Trophoblast cell (in vitro differentiated cells and primary cell): ENCODE data around the gene POP4.
"Not testable (repeated sequence)": the region's sequence is repeated elsewhere in the genome, so short reads cannot be mapped to it uniquely, and the experiment has no call there.

ENCODE experiments used
- DNase-seq, 2 donors: peaks; one replicate each; pipeline ENCODE4 v3.0.0-alpha.2; 2016
- H2AFZ ChIP-seq: 2 replicates; pipeline ENCODE4 v1.6.1; 2013; ENCODE audit warnings: low read length, moderate library complexity, mild to moderate bottlenecking; ENCODE audit not compliant: insufficient read depth, poor library complexity
- H2AK5ac ChIP-seq: 2 replicates; pipeline ENCODE4 v1.6.1; 2013; ENCODE audit warnings: mild to moderate bottlenecking, low read length
- H2BK120ac ChIP-seq: 2 replicates; pipeline ENCODE4 v1.6.1; 2013; ENCODE audit warnings: low read length, mild to moderate bottlenecking, moderate library complexity; ENCODE audit not compliant: insufficient read depth, poor library complexity
- H2BK12ac ChIP-seq: 2 replicates; pipeline ENCODE4 v1.6.1; 2013; ENCODE audit warnings: mild to moderate bottlenecking, low read length, moderate library complexity
- H2BK5ac ChIP-seq: 2 replicates; pipeline ENCODE4 v1.6.1; 2013; ENCODE audit warnings: low read length, low read depth, moderate library complexity, mild to moderate bottlenecking; ENCODE audit not compliant: poor library complexity
- H3K14ac ChIP-seq: 2 replicates; pipeline ENCODE4 v1.6.1; 2013; ENCODE audit warnings: mild to moderate bottlenecking, low read length
- H3K18ac ChIP-seq: 2 replicates; pipeline ENCODE4 v1.6.1; 2013; ENCODE audit warnings: mild to moderate bottlenecking, low read length
- H3K23ac ChIP-seq: 2 replicates; pipeline ENCODE4 v1.6.1; 2013; ENCODE audit warnings: low read length
- H3K27ac ChIP-seq: 2 replicates; pipeline ENCODE4 v1.5.1; 2013; ENCODE audit warnings: low read depth, mild to moderate bottlenecking, inconsistent platforms, low read length, moderate library complexity
- H3K27me3 ChIP-seq: 2 replicates; pipeline ENCODE4 v1.6.1; 2013; ENCODE audit warnings: inconsistent platforms, mild to moderate bottlenecking, low read length, moderate library complexity; ENCODE audit not compliant: insufficient read depth
- H3K36me3 ChIP-seq, 2 experiments: 1 replicate in 1 of 2; 2 replicates in 1 of 2; pipeline ENCODE4 v1.6.1; 2013; ENCODE audit warnings: low read length in 2 of 2, mild to moderate bottlenecking in 2 of 2, moderate library complexity in 1 of 2; ENCODE audit not compliant: insufficient read depth in 2 of 2, control insufficient read depth in 1 of 2
- H3K4ac ChIP-seq: 2 replicates; pipeline ENCODE4 v1.6.1; 2013; ENCODE audit warnings: low read depth, mild to moderate bottlenecking, low read length, moderate library complexity
- H3K4me1 ChIP-seq, 2 experiments: 1 replicate in 1 of 2; 2 replicates in 1 of 2; pipeline ENCODE4 v1.6.1; 2013; ENCODE audit warnings: low read length in 2 of 2, mild to moderate bottlenecking in 2 of 2, moderate library complexity in 1 of 2; ENCODE audit not compliant: insufficient read depth in 2 of 2, control insufficient read depth in 1 of 2
- H3K4me2 ChIP-seq: 2 replicates; pipeline ENCODE4 v1.6.1; 2013; ENCODE audit warnings: inconsistent platforms, mild to moderate bottlenecking, low read length, moderate library complexity
- H3K4me3 ChIP-seq: 2 replicates; pipeline ENCODE4 v1.5.1; 2013; ENCODE audit warnings: mild to moderate bottlenecking, low read depth, low read length, inconsistent platforms
- H3K79me1 ChIP-seq: one replicate; pipeline ENCODE4 v1.6.1; 2013; ENCODE audit warnings: low read length
- H3K79me2 ChIP-seq: 2 replicates; pipeline ENCODE4 v1.6.1; 2013; ENCODE audit warnings: low read length, mild to moderate bottlenecking; ENCODE audit not compliant: control insufficient read depth, insufficient read depth, poor library complexity
- H3K9ac ChIP-seq: 2 replicates; pipeline ENCODE4 v1.6.1; 2013; ENCODE audit warnings: mild to moderate bottlenecking, low read length
- H3K9me3 ChIP-seq: 2 replicates; pipeline ENCODE4 v1.6.1; 2013; ENCODE audit warnings: low read depth, mild to moderate bottlenecking, control low read depth, inconsistent platforms, low read length; ENCODE audit not compliant: insufficient read depth
- H4K12ac ChIP-seq: 2 replicates; pipeline ENCODE4 v1.6.1; 2013; ENCODE audit warnings: low read depth, mild to moderate bottlenecking, low read length, moderate library complexity
- H4K8ac ChIP-seq: 2 replicates; pipeline ENCODE4 v1.6.1; 2013; ENCODE audit warnings: low read depth, mild to moderate bottlenecking, low read length, moderate library complexity
- H4K91ac ChIP-seq: one replicate; pipeline ENCODE4 v1.6.1; 2013; ENCODE audit warnings: low read depth, mild to moderate bottlenecking, low read length, moderate library complexity
- WGBS: extraction: QIAGEN DNeasy Blood & Tissue Kit; methylation state at CpG from one replicate; pipeline ENCODE4 v1.1.7; 2013; ENCODE audit warnings: missing lambda C conversion rate; ENCODE audit not compliant: insufficient read length, insufficient coverage; ENCODE audit errors: extremely low coverage; 5-methylcytosine and 5-hydroxymethylcytosine counted together

POP4 gene

GRCh38 chr19:29625186-29625651 lies 19.1 kb downstream of the POP4 start:
- H3K9ac ChIP-seq = no peak overlapping the region
- H2AFZ ChIP-seq = no peak overlapping the region
- H3K4me3 ChIP-seq = no peak overlapping the region
- H3K18ac ChIP-seq = no peak overlapping the region
- H2BK120ac ChIP-seq = no peak overlapping the region
- H3K4me1 ChIP-seq = peaks cover 2 to 4% of the 10 kb centered on the region in 2 experiments
- H4K91ac ChIP-seq = no peak overlapping the region
- no peak overlapping the region for H2AK5ac ChIP-seq
- H3K23ac ChIP-seq = no peak overlapping the region
- no peaks in the 10 kb centered on the region for H3K36me3 ChIP-seq
- no peak overlapping the region for H3K14ac ChIP-seq
- H4K12ac ChIP-seq = no peak overlapping the region
- WGBS = no CpG with 5 or more reads among the region's 9 CpGs
- H2BK5ac ChIP-seq = no peak overlapping the region
- no peak overlapping the region for H2BK12ac ChIP-seq
- H3K27ac ChIP-seq = no peak overlapping the region
- no peak overlapping the region for H3K4ac ChIP-seq
- H3K79me1 ChIP-seq = peaks cover 2% of the 10 kb centered on the region
- H3K9me3 ChIP-seq = no peaks in the 10 kb centered on the region
- no peaks in the 10 kb centered on the region for H3K27me3 ChIP-seq
- H3K79me2 ChIP-seq = no peaks in the 10 kb centered on the region
- H4K8ac ChIP-seq = no peak overlapping the region
- H3K4me2 ChIP-seq = no peak overlapping the region
- DNase-seq = no peak

GRCh38 chr19:29626386-29626785 lies 20.3 kb downstream of the POP4 start:
- H3K14ac ChIP-seq = no peak overlapping the region
- no peak overlapping the region for H3K4me3 ChIP-seq
- H3K4me1 ChIP-seq = peaks cover 3 to 6% of the 10 kb centered on the region in 2 experiments
- H3K23ac ChIP-seq = no peak overlapping the region
- H3K27ac ChIP-seq = no peak overlapping the region
- no peaks in the 10 kb centered on the region for H3K9me3 ChIP-seq
- no peak overlapping the region for H2BK12ac ChIP-seq
- H3K79me2 ChIP-seq = no peaks in the 10 kb centered on the region
- no peak overlapping the region for H2AK5ac ChIP-seq
- no CpG with 5 or more reads among the region's 7 CpGs for WGBS
- no peak overlapping the region for H3K4me2 ChIP-seq
- no peak overlapping the region for H4K91ac ChIP-seq
- peaks cover 4% of the 10 kb centered on the region for H3K79me1 ChIP-seq
- H2BK5ac ChIP-seq = no peak overlapping the region
- H2AFZ ChIP-seq = no peak overlapping the region
- no peak overlapping the region for H3K18ac ChIP-seq
- H3K27me3 ChIP-seq = no peaks in the 10 kb centered on the region
- no peak overlapping the region for H2BK120ac ChIP-seq
- H3K4ac ChIP-seq = no peak overlapping the region
- no peak for DNase-seq
- H4K8ac ChIP-seq = no peak overlapping the region
- H3K9ac ChIP-seq = no peak overlapping the region
- H4K12ac ChIP-seq = no peak overlapping the region
- H3K36me3 ChIP-seq = no peaks in the 10 kb centered on the region

GRCh38 chr19:29626832-29627231 lies 20.7 kb downstream of the POP4 start:
- not testable (repeated sequence) for H3K4me2 ChIP-seq, H3K79me1 ChIP-seq, H3K79me2 ChIP-seq, H2BK5ac ChIP-seq, H3K4me1 ChIP-seq, H3K4ac ChIP-seq, H2AFZ ChIP-seq, H3K14ac ChIP-seq, H2BK120ac ChIP-seq, DNase-seq, H3K36me3 ChIP-seq, H3K9ac ChIP-seq, H3K18ac ChIP-seq, H2AK5ac ChIP-seq, H3K4me3 ChIP-seq, H3K23ac ChIP-seq, H3K27ac ChIP-seq, H4K8ac ChIP-seq, H3K9me3 ChIP-seq, H4K12ac ChIP-seq, H2BK12ac ChIP-seq, H3K27me3 ChIP-seq, H4K91ac ChIP-seq
- WGBS = no CpG with 5 or more reads among the region's 9 CpGs

GRCh38 chr19:29628661-29629385 lies 22.7 kb downstream of the POP4 start:
- Histone ChIP-seq H3K36me3 (no peaks in the 10 kb centered on the region), H3K23ac (no peak overlapping the region), H3K27me3 (no peaks in the 10 kb centered on the region), H2AFZ (no peak overlapping the region), H4K91ac (peak overlapping the region; percentile 70), H4K8ac (no peak overlapping the region), H3K9me3 (no peaks in the 10 kb centered on the region), H3K18ac (no peak overlapping the region), H3K4ac (no peak overlapping the region), H3K4me2 (no peak overlapping the region), H3K79me2 (no peaks in the 10 kb centered on the region), H3K4me3 (no peak overlapping the region), H2BK120ac (peak overlapping the region; percentile 64), H3K14ac (no peak overlapping the region), H2BK5ac (no peak overlapping the region), H3K4me1 (peaks cover 3 to 6% of the 10 kb centered on the region in 2 experiments), H3K79me1 (peaks cover 4% of the 10 kb centered on the region), H3K27ac (peak overlapping the region; percentile 43), H2AK5ac (peak overlapping the region; percentile 9), H4K12ac (no peak overlapping the region), H2BK12ac (peak overlapping the region; percentile 45), H3K9ac (no peak overlapping the region)
- DNase-seq = peak; percentile 67 to 75
- no CpG with 5 or more reads among the region's 16 CpGs for WGBS
